ENCODE data around the gene OR5H1. TPM values are rescaled to one million over a fixed set of nuclear protein-coding genes. Genes with fewer than 3 reads are reported as not detected.
"Not testable (repeated sequence)": the region's sequence is repeated elsewhere in the genome, so short reads cannot be mapped to it uniquely, and the experiment has no call there.

The OR5H1 gene
- total RNA-seq = not detected
- long read RNA-seq = 0 reads

DNA sequence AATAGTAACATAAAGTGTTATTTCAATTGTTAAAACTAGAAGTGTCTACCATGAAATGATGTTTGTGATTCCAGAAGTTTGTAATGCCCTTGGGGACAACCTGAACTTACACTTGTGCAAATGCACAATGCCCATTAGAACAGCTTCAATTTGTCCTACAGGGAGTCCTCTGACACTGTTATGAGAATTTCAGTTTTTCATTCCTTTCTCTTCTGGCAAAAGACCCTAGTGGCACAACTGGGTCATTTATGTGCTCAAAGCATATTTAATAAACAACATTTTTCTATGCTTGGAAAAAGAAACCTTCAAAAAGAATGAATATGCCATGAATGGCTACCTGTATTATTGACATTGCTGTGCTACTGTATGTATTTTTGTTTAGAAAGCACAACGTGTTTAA, at the start of gene OR5H1:
Gene OR5H1, plus strand, starts transcription at position 301 of the 400 bp plus-strand sequence. CDS start 1,977 bp downstream, outside the sequence.
- no peak for DNase-seq
- intact Hi-C loops (cut with micrococcal nuclease) = no loop called here
- ATAC-seq = no peak

DNA sequence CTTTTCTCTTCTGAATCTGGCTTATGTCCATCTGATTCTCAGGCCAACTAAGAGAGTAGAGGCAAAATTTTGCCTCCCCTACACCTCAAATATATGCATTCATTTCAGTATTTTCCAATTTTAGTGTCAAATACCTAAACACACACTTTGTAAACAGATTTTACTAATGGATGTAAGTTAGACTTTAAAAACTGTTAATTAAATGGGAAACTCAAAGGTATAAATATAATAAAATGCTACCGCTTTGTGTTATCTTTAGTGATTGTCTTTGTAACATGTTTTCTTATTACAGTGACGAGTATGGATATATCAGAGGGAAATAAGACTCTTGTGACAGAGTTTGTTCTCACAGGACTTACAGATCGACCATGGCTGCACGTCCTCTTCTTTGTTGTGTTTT, 43.6 kb upstream of the OR5H1 start, which contains the start of gene OR5AC2:
Gene OR5AC2, plus strand, starts transcription at position 301 of the 400 bp plus-strand sequence. Its CDS starts 0 bp downstream, at position 301.
- ATAC-seq = no peak
- intact Hi-C loops (cut with micrococcal nuclease) = no loop called here
- DNase-seq = no peak

DNA sequence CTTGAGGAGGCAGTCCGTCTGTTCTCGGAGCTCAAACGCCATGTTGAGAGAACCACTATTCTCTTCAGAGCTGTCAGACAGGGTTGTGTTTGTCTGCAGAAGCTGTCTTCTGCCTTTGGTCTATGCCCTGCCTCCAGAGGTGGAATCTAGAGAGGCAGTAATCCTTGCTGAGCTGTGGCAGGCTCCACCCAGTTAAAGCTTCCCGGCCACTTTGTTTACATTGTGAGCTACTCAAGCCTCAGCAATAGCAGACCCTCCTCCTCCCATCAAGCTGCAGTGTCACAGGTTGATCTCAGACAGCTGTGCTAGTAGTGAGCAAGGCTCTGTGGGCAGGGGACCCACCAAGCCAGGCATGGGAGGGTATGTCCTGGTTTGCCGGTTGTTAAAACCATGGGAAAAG, 34.6 kb upstream of the OR5H1 start:
- ATAC-seq = no peak
- DNase-seq = no peak
- intact Hi-C loops (cut with micrococcal nuclease) = no loop called here

DNA sequence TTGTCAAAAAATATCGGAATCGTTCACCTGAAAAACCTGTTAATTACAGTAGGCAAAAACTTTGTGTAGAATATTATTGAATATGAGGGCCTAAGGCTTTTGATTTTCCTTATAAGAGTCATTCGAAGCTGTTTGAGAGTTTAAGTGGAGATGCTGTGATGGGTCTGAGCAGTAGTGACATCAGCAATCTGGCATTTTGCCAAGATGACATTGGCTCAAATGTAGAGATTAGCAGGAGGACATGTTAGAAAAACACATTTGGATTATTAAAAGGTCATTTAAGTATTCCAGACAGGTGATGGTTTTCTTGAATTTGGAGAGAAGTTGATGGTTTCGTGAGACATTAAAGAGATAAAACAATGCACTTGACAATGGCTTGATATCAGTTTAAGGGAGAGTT, 30.7 kb upstream of the OR5H1 start:
- ATAC-seq = no peak

DNA sequence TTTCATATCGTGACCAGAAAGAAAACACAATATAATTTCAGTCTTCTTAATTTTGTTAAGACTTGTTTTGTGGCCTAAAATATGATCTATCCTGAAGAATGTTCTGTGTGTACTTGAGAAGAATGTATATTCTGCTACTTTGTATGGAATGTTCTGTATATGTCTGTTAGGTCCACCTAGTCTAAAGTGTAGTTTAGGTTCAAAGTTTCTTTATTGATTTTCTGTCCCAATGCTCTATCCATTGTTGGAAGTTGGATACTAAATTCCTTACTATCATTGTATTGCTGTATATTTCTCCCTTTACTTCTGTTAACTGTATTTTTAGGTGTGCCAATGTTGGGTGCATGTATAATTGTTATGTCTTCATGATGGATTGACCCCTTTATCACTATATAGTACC, 22.4 kb upstream of the OR5H1 start:
- ATAC-seq (no peak), DNase-seq (no peak)
- intact Hi-C loops (cut with micrococcal nuclease) = no loop called here

More for the DNA sequence above, 30.7 kb upstream of the OR5H1 start:
- intact Hi-C loops (cut with micrococcal nuclease) = no loop called here
- no peak for DNase-seq

DNA sequence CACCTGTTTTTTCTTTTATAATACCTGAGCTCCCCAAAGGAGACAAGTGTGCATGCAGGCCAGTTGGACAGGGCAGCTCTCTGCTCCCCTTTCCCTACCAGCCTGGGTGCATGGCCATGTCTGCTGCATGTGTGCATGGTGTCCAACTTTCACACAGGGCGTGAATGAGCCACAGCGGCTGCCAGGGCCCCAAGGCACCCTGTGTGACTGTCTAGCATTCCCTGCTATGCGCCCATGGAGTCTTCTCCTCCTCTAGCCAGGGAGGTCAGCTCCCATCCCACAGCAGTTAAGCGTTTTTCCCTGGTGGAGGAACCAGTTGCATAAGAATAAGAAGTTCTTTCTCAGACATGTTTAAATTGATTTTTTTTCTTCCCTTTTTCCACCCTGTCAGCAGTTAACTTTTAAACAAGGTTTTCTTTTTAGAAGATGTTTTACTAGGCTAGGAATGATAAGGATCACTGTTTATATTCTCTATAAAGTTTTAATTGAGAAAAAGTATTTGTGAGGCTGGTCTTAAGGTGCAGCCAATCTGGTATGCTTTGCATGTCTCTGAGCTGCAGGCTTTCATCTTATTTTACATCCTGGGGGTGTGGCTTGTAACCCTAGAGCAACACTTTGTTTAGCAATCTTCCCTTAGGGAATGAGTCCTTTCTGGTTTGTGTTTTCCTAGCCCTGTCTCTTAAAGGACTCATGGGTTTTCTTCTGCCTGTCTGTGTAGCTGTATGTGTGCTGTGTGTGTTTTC, 20.5 kb upstream of the OR5H1 start:
- no peak for ATAC-seq
- DNase-seq = no peak
- intact Hi-C loops (cut with micrococcal nuclease) = no loop called here

DNA sequence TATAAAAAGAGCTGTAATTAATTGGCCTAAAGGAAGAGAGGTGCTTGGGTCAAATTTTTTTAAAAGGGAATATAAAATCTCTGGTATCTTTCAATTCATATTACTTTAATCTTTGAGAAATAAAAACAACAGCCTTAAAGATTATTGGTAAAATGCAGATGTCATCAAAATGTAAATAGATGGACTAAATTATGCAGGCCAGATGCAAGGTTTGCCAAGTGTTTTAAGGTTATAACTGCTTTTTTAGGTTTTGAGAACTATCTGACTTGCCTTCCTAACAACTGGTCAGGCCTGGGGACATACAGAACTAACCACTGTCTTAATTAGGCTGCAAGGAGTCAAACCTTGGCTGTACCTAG, 20.0 kb upstream of the OR5H1 start:
- ATAC-seq (no peak), DNase-seq (no peak)
- intact Hi-C loops (cut with micrococcal nuclease) = no loop called here

DNA sequence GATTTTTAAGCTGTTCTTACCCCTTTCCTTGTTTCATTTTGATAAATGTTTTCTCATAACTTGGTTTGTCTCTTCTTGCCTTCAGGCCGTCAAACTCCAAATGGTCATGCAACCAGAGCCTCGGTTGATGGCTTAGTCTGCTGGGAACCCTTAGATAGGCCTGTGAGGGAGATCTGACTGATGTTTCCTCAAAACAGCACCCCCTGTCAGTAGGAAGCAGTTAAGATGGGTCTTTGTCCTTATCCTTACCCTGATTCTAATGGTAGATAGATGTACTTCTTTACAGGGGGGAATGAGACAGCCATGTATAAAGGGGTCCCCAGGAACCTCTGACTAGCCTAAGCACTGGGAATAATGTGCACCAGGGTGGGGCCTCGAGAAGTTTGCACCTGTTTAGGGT, 16.3 kb upstream of the OR5H1 start:
- DNase-seq = no peak
- no peak for ATAC-seq
- intact Hi-C loops (cut with micrococcal nuclease) = no loop called here

DNA sequence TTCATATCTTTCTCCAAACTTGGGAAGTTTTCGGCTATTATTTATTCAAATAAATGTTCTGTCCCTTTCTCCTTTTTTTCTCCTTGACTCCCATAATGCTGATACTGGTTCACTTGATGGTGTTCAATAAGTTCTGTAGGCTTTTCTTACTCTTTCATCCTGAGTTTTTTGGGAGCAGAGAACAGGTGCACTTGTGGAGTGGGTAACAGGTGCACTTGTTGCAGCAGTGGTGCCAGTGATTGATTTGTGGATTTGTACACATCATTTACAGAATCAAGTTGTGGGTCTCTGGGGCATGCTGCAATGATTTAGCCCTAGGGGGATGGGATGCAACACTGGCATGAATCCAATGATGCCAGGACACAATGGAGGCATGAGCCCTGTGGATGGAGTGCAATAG, 14.8 kb upstream of the OR5H1 start:
- no peak for ATAC-seq
- intact Hi-C loops (cut with micrococcal nuclease) = no loop called here
- no peak for DNase-seq

DNA sequence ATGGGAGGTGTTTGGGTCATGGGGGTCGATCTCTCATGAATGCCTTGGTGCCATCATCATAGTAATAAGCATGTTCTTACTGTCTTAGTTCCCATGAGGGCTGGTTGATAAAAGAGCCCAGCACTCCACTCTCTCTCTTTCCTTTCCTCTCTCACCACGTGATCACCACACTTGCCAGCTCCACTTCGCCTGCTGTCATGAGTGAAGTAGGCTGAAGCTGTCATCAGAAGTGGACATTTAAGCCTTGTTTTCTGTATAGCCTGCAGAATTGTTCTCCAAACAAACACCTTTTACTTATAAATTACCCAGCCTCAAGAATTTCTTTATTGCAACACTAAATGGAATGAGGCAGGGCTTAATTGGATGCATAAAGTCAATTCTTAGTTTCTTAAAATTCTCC, 6.1 kb downstream of the OR5H1 start:
- DNase-seq (no peak), ATAC-seq (no peak)
- intact Hi-C loops (cut with micrococcal nuclease) = no loop called here

DNA sequence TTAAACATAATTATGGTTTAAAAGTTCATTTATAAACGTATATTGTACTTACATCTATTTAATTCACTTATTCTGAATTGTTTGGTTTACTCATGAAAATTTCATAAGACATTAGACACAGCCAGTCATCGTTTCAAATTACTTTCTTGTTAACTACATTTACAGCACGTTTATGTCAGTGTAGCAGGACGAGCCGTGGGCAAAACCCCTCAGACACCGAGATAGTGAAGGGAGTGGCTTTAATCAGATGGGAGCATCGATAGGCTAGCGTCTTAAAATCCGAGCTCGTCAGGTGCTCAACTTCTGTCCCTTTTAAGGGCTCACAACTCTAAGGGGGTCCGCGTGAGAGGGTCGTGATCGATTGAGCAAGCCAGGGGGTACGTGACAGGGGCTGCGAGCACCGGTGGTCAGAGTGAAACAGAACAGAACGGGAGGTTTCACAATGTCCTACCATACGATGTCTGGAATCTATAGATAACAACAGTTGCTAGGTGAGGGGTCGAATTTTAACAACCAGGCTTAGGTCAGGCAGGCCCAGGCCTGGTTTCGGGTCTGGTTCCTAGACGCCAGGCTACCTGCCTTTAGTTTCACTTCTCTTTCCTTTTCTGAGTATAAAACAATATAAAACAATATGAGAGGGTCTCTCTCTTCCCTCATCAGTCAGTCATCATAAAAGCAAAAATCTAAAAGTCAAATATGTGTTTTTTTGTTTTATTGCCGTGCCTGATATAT, 7.5 kb downstream of the OR5H1 start:
- DNase-seq; ATAC-seq; intact Hi-C loops (cut with micrococcal nuclease): not testable (repeated sequence)

DNA sequence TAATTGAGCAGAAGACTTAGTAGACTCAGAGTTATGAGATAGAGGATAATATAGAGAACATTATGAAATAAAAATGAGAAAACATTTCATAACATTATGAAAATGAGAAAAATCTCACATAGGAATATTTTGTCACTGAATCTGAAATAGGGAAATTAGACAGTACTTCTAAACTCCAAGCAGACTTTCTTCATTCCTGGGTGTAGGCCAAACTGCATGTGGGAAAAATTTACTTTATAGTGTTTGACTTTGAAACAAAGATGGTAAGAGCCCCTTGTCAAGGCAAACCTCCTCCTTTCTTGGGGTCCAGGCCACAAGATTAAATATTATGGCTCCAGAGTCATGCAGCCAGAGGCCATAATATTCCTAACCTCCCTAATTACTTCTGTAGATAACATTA, 10.0 kb downstream of the OR5H1 start:
- no peak for ATAC-seq
- no peak for DNase-seq
- intact Hi-C loops (cut with micrococcal nuclease) = no loop called here

DNA sequence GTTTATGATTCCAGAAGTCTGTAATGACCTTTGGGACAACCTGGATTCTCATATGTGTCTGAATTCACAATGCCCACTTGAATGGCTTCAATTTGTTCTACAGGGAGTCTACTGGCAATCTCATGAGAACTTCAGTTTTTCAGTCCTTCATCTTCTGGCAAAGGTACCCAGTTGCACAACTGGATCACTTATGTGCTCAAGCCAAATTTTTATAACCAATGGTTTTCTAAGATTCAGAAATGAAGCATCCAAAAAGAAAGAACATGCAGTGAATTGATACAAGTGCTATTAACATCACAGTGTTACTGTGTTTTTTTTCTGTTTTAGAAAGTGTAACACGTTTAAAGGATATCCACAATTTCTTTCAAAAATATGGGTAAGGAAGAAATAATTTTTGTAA, 16.7 kb downstream of the OR5H1 start, which contains the start of gene OR5H14:
Gene OR5H14, plus strand, starts transcription at position 301 of the 400 bp plus-strand sequence. CDS start 1,907 bp downstream, outside the sequence.
- DNase-seq (no peak), ATAC-seq (no peak)
- intact Hi-C loops (cut with micrococcal nuclease) = no loop called here

DNA sequence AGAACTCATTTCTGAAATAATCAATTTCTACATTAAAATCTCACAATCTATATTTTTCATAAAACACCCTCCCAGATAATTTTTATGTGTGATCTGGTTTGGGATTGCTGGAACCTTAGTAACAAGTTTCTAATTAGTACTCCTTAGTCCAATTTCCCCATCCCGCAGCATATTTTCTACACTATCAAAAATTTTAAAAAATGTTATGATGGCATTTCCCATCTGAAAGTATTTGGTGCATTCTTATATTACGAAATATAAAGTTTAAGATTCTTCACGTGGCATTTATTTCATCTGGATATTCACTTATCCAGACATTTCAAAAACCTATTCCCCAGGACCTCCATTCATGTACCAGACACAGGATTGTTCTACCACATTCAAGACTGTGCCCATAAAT, 18.2 kb downstream of the OR5H1 start:
- intact Hi-C loops (cut with micrococcal nuclease) = no loop called here
- ATAC-seq (no peak), DNase-seq (no peak)

DNA sequence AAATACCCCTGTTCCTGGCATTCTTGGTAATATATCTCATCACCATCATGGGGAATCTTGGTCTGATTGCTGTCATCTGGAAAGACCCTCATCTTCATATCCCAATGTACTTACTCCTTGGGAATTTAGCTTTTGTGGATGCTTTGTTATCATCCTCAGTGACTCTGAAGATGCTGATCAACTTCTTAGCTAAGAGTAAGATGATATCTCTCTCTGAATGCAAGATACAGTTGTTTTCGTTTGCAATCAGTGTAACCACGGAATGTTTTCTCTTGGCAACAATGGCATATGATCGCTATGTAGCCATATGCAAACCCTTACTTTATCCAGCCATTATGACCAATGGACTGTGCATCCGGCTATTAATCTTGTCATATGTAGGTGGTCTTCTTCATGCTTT, 18.9 kb downstream of the OR5H1 start:
- ATAC-seq; intact Hi-C loops (cut with micrococcal nuclease); DNase-seq: not testable (repeated sequence)

DNA sequence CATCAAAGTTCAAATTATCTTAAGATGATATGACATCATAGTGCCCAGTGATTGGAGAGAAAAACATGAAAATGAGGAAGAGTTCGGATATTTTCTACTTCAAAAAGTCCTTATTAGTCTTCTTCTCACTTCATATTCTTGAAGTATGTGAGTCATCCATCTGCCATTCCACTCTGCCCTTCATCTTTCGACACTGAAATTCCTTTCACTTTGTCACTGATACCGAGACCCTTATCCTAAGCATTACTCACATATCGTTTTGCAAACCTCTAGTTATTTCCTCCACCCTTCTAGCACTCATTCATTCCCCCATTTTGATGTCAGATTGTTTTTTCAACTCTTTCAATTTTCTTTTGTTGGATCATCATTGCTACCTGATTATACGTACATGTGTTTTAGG, 20.7 kb downstream of the OR5H1 start:
- ATAC-seq = no peak
- intact Hi-C loops (cut with micrococcal nuclease) = no loop called here
- DNase-seq = no peak

DNA sequence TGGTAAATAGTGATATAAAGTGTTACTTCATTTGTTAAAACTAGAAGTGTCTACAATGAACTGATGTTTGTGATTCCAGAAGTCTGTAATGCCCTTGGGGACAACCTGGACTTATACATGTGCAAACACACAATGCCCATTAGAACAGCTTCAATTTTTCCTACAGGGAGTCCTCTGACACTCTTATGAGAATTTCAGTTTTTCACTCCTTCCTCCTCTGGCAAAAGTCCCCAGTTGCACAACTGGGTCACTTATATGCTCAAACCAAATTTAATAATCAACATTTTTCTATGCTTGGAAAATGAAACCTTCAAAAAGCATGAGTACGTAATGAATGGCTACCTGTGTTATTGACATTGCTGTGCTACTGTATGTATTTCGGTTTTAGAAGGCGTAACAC, 35.9 kb downstream of the OR5H1 start, which contains the start of gene OR5H15:
Gene OR5H15, plus strand, starts transcription at position 301 of the 400 bp plus-strand sequence. CDS start 2,004 bp downstream, outside the sequence.
- intact Hi-C loops (cut with micrococcal nuclease) = no loop called here
- ATAC-seq (no peak), DNase-seq (no peak)

DNA sequence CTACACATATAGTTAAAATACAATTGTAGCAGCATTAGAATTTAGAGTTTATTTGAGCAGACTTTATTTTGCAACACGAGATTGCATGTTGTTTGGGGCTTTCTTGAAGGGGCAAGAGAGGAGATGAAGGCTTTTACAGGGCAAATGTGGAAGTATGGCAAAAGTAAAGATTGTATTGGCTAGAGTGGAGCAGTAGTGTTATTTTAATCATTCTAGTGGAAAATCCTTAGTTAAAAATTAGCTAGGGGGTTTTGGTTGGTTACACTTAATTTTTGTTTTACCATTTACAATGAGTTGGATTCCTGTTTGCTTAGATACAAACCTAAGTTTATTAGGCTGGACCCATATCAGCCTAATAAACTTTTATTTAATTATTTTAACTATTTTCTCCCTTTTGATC, 40.5 kb downstream of the OR5H1 start:
- no peak for DNase-seq
- intact Hi-C loops (cut with micrococcal nuclease) = no loop called here
- no peak for ATAC-seq

DNA sequence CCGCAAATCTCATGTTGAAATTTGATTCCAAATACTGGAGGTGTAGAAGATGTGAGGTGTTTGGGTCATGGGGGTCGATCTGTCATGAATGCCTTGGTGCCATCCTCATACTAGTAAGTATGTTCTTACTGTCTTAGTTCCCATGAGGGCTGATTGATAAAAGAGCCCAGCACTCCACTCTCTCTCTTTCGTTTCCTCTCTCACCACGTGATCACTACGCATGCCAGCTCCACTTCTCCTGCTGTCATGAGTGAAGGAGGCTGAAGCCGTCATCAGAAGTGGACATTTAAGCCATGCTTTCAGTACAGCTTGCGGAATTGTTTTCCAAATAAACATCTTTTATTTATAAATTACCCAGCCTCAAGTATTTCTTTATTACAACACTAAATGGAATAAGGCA, 42.1 kb downstream of the OR5H1 start:
- ATAC-seq (no peak), DNase-seq (no peak)
- intact Hi-C loops (cut with micrococcal nuclease) = no loop called here

DNA sequence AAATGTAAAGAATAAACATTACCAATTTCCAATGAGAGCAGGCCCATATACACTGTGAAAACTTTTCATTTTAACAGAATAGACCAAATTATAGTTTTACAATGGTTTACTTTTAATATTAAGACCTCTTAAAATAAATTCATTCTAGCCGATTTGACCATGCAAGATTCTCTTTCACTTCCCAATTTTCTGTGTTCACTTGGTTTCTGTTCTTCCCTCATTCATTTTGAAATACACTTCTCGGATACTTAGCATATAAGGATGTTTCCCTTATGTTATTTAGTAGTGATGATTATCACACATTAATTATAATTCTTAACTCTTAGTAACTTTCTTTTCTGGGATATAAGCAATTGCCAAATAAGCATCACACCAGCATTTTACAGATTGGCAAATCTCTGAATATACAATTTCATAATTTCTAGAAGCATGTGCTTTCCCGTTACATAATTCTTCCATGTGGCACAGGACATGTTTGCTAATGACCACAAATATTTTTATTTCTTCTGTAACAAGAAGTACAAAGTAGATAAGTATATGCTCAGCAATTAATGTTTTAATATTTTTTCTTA, 49.9 kb downstream of the OR5H1 start:
- DNase-seq = no peak
- intact Hi-C loops (cut with micrococcal nuclease) = no loop called here
- ATAC-seq = no peak

All from left ventricle myocardium superior (tissue), 1 donor.